ENCODE measurements around the gene SPTBN1. TPM values are rescaled to one million over a fixed set of nuclear protein-coding genes. Genes with fewer than 3 reads are reported as not detected.

The SPTBN1 gene
- total and polyA plus RNA-seq, 3 donors from 2014 or later, result 143 to 366 (median 278) TPM

- intact Hi-C loops (cut with DNase I; ENCODE audit: low total_unique reads), result no loop called here
- TF ChIP-seq POLR2A (IDR thresholded peaks at IDR 0.05), result no peak
- Histone ChIP-seq H3K4me1 (peaks cover 24% of the 10 kb centered on the region), H3K36me3 (ENCODE audit: low read depth, missing control alignments) (no peaks in the 10 kb centered on the region), H3K9me3 (no peaks in the 10 kb centered on the region), H3K27me3 (no peaks in the 10 kb centered on the region), H3K27ac (peak overlapping the region in 1 of 2 donors; percentile 76), H3K4me3 (no peak overlapping the region)
- DNase-seq, result no peak
- 94 to 100% methylated on average over 1 to 4 of the region's 4 CpGs for WGBS, 2 donors
These were observed 211.1 kb downstream of the SPTBN1 start for GRCh38 chr2:54667266-54667639.

GRCh38 chr2:54667726-54668650 is 211.9 kb downstream of the SPTBN1 start:
- Histone ChIP-seq H3K36me3 (ENCODE audit: low read depth, missing control alignments) (no peaks in the 10 kb centered on the region), H3K27ac (peak overlapping the region in 1 of 2 donors; percentile 76), H3K4me3 (no peak overlapping the region), H3K4me1 (peaks cover 29% of the 10 kb centered on the region), H3K9me3 (no peaks in the 10 kb centered on the region), H3K27me3 (no peaks in the 10 kb centered on the region)
- intact Hi-C loops (cut with DNase I; ENCODE audit: low total_unique reads), result no loop called here
- WGBS, 2 donors, result 94 to 95% methylated on average over 16 to 17 of the region's 17 CpGs
- TF ChIP-seq, protein P1, sequence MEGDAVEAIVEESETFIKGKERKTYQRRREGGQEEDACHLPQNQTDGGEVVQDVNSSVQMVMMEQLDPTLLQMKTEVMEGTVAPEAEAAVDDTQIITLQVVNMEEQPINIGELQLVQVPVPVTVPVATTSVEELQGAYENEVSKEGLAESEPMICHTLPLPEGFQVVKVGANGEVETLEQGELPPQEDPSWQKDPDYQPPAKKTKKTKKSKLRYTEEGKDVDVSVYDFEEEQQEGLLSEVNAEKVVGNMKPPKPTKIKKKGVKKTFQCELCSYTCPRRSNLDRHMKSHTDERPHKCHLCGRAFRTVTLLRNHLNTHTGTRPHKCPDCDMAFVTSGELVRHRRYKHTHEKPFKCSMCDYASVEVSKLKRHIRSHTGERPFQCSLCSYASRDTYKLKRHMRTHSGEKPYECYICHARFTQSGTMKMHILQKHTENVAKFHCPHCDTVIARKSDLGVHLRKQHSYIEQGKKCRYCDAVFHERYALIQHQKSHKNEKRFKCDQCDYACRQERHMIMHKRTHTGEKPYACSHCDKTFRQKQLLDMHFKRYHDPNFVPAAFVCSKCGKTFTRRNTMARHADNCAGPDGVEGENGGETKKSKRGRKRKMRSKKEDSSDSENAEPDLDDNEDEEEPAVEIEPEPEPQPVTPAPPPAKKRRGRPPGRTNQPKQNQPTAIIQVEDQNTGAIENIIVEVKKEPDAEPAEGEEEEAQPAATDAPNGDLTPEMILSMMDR (IDR thresholded peaks at IDR 0.05), result no peak
- TF ChIP-seq POLR2A (IDR thresholded peaks at IDR 0.05), result no peak
- DNase-seq, result no peak

DNA sequence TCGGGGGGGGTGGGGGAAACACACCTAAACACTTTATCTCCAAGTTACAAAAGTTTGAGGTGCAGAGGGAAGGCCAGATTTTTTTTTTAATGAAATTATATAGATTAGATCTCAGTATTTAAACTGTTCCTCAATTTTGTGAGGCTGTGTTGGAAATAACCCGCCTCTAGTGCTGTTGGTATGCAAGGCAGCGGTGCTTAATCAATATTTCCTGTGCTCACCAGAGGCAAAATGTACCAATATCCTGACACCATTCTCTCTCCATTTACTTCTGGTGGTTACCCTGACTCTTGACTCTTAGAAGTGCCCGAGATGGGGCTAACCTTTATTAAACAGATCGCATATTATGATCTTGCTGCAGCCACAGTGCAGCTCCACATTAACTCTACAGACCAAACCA is 212.6 kb downstream of the SPTBN1 start:
- intact Hi-C loops (cut with DNase I; ENCODE audit: low total_unique reads), result no loop called here
- Histone ChIP-seq H3K9me3 (no peaks in the 10 kb centered on the region), H3K4me1 (peaks cover 36% of the 10 kb centered on the region), H3K36me3 (ENCODE audit: low read depth, missing control alignments) (no peaks in the 10 kb centered on the region), H3K4me3 (no peak overlapping the region), H3K27ac (no peak overlapping the region), H3K27me3 (no peaks in the 10 kb centered on the region)
- 96 to 97% methylated on average over 5 of the region's 5 CpGs for WGBS, 2 donors
- no peak for DNase-seq
- TF ChIP-seq, protein P1 (IDR thresholded peaks at IDR 0.05), result no peak
- no peak for TF ChIP-seq POLR2A (IDR thresholded peaks at IDR 0.05)

GRCh38 chr2:54669677-54670484 is 213.8 kb downstream of the SPTBN1 start:
- H3K27ac ChIP-seq, result peak overlapping the region in 1 of 2 donors; percentile 96
- no peak overlapping the region for H3K4me3 ChIP-seq
- no peaks in the 10 kb centered on the region for H3K9me3 ChIP-seq
- H3K36me3 ChIP-seq (ENCODE audit: low read depth, missing control alignments), result no peaks in the 10 kb centered on the region
- H3K4me1 ChIP-seq, result peaks cover 43% of the 10 kb centered on the region
- peak; percentile 59 for DNase-seq
- intact Hi-C loops (cut with DNase I; ENCODE audit: low total_unique reads), result no loop called here
- TF ChIP-seq, protein P1 (IDR thresholded peaks at IDR 0.05), result no peak
- TF ChIP-seq POLR2A (IDR thresholded peaks at IDR 0.05), result no peak
- no peaks in the 10 kb centered on the region for H3K27me3 ChIP-seq
- 66 to 67% methylated on average over 7 of the region's 7 CpGs for WGBS, 2 donors

DNA sequence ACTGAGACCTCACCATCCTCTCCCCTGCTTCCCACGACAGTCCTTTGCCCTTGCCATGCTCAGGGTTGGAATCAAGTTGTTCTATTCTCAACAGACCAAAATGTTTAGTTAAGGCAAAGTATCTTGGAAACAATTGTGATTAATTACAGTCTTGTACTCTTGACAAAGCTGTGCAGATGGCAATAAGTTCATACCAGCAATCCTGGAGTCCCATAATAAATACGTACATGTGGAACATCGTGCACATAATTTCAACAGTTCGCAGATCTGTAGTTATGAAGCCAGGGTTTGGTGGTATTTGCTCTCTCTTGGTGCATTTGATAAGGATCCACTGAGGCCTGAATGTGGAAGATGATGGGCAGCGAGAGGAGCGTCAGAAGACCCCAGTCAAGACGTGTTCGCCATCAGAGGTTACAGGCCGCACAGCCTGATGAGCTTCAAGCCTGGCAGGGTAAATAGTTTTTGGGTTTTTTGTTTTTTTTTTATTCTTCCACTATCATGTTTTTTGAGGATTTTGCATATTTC is 214.4 kb downstream of the SPTBN1 start:
- peaks cover 40% of the 10 kb centered on the region for H3K4me1 ChIP-seq
- no peak for TF ChIP-seq POLR2A (IDR thresholded peaks at IDR 0.05)
- TF ChIP-seq, protein P1 (IDR thresholded peaks at IDR 0.05), result no peak
- 94% methylated on average over 9 of the region's 9 CpGs for WGBS, 2 donors
- no peaks in the 10 kb centered on the region for H3K36me3 ChIP-seq (ENCODE audit: low read depth, missing control alignments)
- no peaks in the 10 kb centered on the region for H3K9me3 ChIP-seq
- intact Hi-C loops (cut with DNase I; ENCODE audit: low total_unique reads), result no loop called here
- DNase-seq, result no peak
- H3K4me3 ChIP-seq, result no peak overlapping the region
- no peaks in the 10 kb centered on the region for H3K27me3 ChIP-seq
- peak overlapping the region in 1 of 2 donors; percentile 96 for H3K27ac ChIP-seq
